Retina (tissue), 1 donor: ENCODE results near the gene GREM2.

Experiments used
- DNase-seq: peaks from one replicate; pipeline ENCODE4 v3.0.0-alpha.2; 2016

The GREM2 gene

GRCh38 chr1:240609527-240610060 is 2.4 kb downstream of the GREM2 start:
- no peak for DNase-seq

DNA sequence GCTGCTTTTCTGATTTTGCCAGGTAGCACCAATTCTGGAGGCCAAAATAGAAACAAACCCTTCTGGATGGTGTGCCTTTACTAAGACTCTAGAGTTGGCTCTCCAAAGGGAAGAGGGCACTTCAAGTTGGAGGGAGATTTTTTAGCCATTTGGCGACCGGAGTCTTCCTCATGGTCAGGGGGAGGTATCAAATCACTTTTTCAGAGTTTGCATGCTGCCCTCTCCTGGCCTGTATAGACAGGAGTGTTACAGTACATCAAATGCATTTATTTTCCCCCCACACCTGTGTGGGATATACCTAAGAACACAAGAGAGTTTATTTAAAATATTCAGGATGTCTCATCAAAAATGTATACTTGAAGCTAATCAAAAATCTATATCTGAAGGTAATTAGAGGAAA is 3.2 kb downstream of the GREM2 start:
- no peak for DNase-seq

GRCh38 chr1:240607006-240607405 is 4.9 kb downstream of the GREM2 start:
- no peak for DNase-seq

DNA sequence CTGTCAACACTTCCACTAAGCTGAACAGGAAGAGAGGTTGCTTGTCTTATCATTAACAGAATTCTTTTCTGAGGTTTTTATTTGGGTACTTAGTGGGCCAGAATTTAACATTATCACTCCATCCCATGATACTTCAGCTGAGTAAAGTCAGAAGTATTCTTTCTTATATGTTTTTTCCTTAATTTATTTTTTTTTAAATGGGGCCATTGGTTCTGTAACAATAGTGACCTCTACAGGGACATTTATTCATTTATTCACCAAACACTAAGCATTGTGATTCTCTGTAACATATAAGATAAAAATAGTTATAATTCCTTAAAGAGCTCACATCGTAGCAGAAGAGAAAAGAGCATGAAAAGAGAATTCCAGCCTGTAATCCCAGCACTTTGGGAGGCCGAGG is 9.8 kb downstream of the GREM2 start:
- DNase-seq = no peak

DNA sequence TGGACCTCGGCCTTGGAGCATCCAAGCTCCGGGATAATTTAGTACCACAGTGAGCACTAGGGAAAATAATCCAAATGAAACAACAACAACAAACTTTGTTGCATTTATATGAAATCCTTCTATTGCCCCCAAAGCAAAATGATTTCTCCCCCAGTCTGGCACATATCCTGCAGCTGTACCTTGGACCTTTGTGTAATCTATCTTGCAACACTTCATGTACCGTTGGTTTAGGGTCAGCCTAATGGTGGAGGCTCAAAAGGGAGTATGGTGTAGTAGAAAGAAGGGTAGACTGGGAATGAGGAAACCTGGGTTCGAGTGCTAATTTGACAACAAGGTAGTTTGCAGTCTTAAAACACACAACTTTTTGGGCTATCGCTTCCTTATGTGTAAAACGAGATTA is 12.1 kb downstream of the GREM2 start:
- DNase-seq = no peak

- no peak for DNase-seq
These were observed 12.7 kb downstream of the GREM2 start for GRCh38 chr1:240599299-240599698.

DNA sequence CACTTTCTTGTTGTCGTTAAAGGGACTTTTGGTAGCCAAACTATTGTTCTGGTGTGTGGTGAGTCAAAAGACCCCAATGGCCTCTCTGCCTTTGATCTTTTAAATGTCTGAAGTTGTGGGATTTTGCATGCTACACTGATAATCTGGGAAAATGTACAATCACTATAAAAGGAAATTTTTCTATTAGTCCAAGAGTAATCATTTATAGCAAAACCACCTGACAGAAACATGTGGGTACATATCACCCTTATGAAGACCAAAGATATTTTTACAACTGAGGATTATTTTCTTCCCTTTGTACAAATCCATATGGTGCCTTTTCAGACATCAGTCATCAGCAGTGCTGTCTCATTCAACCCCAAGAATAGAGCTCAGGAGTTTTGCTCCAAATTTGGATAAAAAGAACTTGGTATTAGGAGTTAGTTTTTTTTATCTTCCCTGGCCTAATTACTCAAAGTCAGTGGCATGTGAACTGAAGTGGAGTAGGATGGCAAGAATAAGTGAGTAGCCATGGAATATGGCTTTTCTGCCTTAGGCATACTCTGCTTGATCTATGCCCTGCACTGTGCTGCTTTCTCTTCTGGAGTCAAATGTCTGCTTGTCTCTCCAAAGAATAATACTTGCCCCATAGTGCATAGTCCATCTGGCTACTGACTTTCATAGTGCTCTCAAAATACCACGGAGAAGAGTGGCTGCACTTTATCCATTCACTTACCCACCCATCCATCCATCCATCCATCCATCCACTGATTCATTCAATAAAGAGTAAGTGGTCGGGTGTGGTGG is 13.5 kb downstream of the GREM2 start:
- DNase-seq = no peak

DNA sequence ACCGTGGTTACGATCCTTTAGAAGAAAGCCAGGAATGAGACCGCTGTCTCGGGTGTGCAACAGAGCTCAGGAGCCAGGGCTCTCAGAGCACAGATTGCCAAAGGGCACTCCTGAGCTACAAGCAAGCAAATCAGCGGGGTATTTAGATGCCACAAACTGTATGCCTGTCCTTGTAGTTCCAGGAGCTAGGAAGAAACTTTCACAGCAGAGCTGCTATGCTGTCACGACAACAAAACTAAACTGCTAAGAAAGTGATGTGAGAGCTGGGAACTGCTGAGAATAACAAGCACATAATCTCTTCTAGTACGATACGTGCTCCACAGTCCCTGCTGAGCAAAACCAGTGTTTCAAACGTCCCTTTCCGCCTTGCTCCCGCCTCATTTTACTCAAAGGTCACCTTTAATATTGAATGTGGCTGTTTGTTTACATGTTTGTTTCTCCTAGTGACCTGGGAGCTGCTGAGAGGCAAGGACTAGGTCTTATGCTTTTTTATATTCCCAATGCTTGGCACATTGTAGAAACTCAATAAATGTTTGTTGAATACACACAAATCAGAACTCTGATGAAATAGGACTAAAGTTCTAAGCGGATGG is 14.7 kb downstream of the GREM2 start:
- no peak for DNase-seq

DNA sequence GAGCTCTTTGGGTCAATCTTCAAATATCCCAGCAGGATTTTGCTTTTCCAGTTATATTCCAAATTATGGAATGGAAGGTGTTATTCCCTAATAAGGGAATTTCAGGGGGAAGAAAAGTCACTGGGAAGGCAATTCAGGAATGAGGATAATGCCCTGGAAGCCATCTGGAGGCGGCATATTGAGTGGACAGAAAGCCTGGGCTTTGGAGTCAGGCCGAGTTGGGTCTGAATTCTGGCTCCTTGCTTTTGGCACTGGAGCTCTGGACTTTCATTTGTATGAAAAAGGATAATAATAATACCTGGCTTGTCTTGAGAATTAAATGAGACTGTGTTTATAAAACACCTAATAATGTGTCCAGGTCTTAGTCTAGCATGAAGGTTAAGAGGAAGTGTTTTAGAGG is 16.5 kb downstream of the GREM2 start:
- no peak for DNase-seq

DNA sequence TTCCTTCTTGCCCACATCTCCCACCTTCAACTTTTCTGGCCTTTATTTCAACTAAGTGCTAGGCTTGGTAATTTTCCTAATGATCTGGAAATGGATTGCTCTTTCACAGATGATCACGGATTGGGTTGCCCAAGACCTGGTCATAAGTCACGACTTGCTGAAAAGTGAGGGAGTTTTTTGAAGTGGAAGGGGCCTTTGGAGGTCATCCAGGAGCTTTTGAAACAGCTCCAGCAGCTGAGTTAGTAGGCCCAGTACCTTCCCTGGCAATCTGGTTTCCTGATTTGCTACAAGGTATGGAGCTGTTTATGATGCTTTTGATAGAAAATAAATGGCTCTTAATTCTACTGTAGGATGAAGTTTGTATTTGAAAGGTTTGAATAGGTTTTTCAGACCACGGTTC is 20.4 kb downstream of the GREM2 start:
- DNase-seq = no peak

DNA sequence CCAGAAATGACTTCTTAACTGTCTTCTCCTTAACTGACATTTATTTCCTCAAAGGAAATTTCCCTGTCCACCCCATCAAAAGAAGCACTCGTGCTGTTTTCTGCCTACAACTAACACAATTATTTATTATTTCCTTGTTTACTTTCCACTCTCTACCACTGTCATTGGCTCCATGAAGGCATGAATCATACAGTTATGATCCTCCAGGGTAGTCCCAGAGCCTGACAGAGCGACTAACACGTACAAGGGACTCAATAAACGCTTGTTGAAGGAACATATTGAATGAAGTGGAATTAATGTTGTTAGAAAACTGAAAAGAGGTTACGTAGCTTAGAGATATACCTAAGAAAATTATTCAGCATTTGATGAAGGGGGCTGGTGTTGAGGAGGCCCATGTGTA is 20.9 kb downstream of the GREM2 start:
- DNase-seq = no peak

DNA sequence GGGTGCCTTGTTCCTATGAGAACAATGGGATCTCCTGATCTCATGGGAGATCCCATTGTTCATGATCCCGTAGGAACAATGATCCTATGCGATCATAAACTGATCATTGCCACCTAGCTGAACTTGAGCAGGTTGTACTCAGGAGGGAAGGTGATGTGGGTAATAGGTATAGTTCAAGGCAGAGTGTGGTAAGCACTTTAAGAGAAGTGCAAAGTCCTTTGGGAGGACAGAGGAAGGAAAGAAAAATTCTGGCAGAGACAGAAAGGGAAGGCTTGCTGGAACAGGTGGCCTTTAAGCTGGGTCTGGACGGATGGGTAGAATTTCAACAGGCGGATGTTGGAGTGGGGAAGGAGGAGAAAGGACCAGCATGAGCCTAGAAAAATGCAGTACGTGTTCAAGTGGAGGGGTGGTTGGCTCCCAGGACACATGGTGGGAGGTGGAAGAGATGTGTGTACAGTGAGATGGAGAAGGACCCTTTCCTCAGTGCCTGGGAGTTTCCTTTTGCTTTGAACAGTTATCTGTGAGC is 22.3 kb downstream of the GREM2 start:
- DNase-seq = no peak

- no peak for DNase-seq
These were observed 25.9 kb downstream of the GREM2 start for GRCh38 chr1:240586006-240586405.

- no peak for DNase-seq
These were observed 29.0 kb downstream of the GREM2 start for GRCh38 chr1:240582953-240583352.

GRCh38 chr1:240579511-240579910 is 32.4 kb downstream of the GREM2 start:
- DNase-seq = no peak

DNA sequence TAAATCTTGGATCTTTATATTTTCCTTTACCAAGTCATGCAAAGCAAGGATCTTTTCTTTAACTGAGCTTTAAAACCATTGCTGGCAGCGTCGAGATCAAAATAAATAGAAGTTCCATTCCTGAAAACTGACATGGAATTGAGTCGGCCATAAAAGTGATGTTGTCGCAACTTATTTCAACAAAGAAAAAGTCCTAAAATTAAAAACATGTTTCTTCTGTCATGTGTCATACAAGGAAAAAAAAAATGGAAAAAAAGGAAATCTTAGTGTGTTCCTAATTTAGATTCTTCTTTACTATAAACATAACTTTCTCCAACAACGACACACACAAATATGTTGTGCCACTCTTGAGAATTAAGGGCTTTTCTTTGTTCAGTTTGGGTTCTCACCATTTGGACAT is 34.9 kb downstream of the GREM2 start:
- DNase-seq = no peak

DNA sequence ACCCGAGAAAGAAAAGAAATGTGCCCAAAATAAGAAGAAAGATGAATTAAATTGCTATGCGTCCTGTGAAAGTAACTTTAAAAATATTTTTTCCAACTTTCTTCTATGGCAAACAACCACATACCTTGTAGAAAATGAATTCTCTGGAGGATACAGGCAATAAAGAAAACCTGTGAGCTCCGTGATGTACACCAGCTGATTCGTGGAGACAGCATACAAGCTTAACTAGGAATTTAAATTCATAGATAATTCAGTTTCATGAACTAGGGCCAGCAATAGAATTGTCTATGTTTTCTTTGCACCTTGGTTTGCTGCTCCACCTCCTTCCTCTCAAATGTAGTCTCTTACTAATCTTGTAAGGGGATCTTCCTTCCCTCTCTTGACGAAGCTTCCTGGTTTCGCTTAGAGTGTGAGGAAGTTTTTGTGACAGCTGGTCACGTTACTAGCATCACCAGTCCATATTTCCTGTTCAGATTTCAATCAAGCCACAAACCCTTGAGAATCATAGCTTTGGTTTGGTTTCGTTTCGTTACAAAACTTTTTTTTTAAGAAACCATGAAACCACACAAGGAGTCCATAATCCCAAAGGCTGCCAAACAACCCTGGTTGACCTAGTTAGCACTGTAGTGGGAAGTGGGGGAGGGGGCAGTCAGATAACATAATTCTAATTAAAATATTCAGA is 35.8 kb downstream of the GREM2 start:
- DNase-seq = peak; percentile 10

DNA sequence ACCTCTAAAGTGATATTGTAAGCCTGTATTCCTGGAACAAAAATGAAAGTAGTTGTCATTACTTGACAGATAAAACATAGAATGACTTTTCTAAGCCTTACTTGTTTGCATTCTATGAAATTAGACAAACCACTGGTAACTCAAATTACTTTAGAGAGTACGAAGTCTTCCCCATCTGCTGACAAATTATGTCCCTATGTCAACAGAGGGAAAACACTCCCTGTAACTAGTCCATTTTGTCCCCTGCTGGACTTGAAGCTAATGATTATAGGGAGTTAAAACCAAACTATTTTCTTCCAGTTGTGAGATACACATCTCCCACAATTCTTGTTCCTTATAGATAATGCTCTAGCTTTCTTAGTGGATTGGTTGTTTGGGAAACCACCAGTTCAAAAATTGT is 39.6 kb downstream of the GREM2 start:
- DNase-seq = no peak

DNA sequence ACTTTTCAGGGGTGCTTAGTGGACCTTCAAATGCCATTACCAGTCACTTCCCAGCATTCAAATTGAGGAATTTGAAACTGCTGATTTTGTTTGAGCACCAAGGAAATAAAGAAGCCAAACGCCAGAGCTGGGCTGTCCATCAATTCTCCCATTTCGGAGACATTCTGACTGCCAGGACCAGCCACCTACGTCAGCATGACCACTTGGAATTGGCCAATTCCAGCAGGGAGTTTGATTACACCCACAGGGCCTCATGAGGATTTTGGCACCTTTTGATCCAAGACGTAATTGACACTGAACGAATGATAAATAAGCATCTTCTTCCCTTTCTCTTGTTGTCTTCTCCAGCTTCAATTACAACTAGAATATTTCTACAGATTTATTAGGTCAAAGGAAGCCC is 40.2 kb downstream of the GREM2 start:
- no peak for DNase-seq

GRCh38 chr1:240567066-240567465 is 44.9 kb downstream of the GREM2 start:
- no peak for DNase-seq

- DNase-seq = no peak
These were observed 49.2 kb downstream of the GREM2 start for GRCh38 chr1:240562779-240563178.

DNA sequence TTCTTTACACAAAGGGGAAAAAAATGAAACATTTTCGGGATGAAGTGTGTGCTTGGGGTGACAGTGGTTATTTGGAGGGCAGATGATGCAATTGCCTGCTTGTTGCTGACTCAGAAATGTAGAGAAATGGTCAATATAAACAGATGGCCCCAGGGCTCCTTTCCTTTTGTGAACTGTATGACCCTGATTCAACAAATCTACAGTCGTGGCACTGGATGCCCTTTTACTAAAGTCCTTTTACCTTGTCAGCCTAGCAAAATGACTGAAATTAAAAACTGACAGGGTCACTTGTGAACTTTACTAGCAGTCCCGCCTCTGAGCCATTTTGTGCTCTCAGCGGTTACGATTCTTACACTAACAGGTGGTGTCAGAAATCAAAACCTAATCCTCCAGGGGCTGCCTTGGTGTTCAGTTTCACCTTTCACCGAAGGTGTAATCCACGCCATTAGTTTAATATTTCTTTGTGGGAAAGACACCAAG is 49.8 kb downstream of the GREM2 start:
- DNase-seq = no peak

- no peak for DNase-seq
These were observed 52.2 kb downstream of the GREM2 start for GRCh38 chr1:240559781-240560180.

- DNase-seq = no peak
These were observed 56.4 kb downstream of the GREM2 start for GRCh38 chr1:240555524-240555923.
